Suprapubic skin (tissue), 4 donors: ENCODE results near the gene RBM43.

ENCODE experiments used
- CTCF ChIP-seq, 2 donors: fragments of 200-600 bp in 1 of 2; fragments of 450-650 bp in 1 of 2; sonication (generic) in 1 of 2; IDR thresholded peaks; one replicate each; pipeline ENCODE4 v1.5.1; 2016 to 2019; ENCODE audit warnings: antibody characterized with exemption in 2 of 2, mild to moderate bottlenecking in 1 of 2, moderate library complexity in 1 of 2
- EP300 ChIP-seq: sonication (generic); formaldehyde crosslinking; IDR thresholded peaks from one replicate; pipeline ENCODE4 v1.6.1; 2017; ENCODE audit warnings: antibody characterized with exemption
- POLR2A ChIP-seq, 2 donors: fragments of 450-650 bp; IDR thresholded peaks; one replicate each; pipeline ENCODE4 v1.6.1; 2017; ENCODE audit warnings: antibody characterized with exemption in 2 of 2, mild to moderate bottlenecking in 2 of 2, moderate library complexity in 2 of 2
- POLR2AphosphoS5 ChIP-seq, 3 donors: sonication (generic); formaldehyde crosslinking; IDR thresholded peaks; one replicate each; pipeline ENCODE4 v1.6.1; 2017; ENCODE audit warnings: antibody characterized with exemption in 3 of 3

GRCh38 chr2:151262629-151263028 lies 966 bp upstream of the RBM43 start:
- TF ChIP-seq CTCF (IDR thresholded peaks at IDR 0.05) (no peak), POLR2A (IDR thresholded peaks at IDR 0.05) (no peak), EP300 (no peak), POLR2AphosphoS5 (IDR thresholded peaks at IDR 0.05) (no peak)
